ENCODE measurements around the gene SNX33.

GRCh38 chr15:75663931-75664421 lies 16.3 kb downstream of the SNX33 start:
- no peak for TF ChIP-seq CTCF (optimal IDR thresholded peaks at IDR 0.05 in 1 of 3, IDR thresholded peaks at IDR 0.05 in 1 of 3, conservative IDR thresholded peaks at IDR 0.05 in 1 of 3; ENCODE audit: extremely low read depth in 1 of 3, insufficient read depth in 2 of 3, low read length in 3 of 3)
- no peak for TF ChIP-seq EZH2 (IDR thresholded peaks at IDR 0.05; ENCODE audit: low read length)

All from keratinocyte (primary cell).